HCT116 (cell line): ENCODE results near the gene CTXND1. TPM values are rescaled to one million over a fixed set of nuclear protein-coding genes. Genes with fewer than 3 reads are reported as not detected.

Experiments used
- ATAC-seq: fragments of 200-7000 bp; cut with Tn5 transposase; 2 replicates; pipeline ENCODE4 v1.9.1; 2020; ENCODE audit warnings: mild to moderate bottlenecking, moderate library complexity
- BruUV-seq: library from RNA; stranded (reverse); fragments of 400-500 nt; replicated peaks from 2 replicates; lab custom pipeline; 2021; lab: Mats Ljungman, UMichigan
- CTCF ChIA-PET: fragments of 300-600 bp; sonication (Branson Sonifier 250); formaldehyde crosslinking; loops from one replicate; lab custom pipeline; 2021; ENCODE audit warnings: antibody characterized with exemption; lab: Charles Lee
- POLR2A ChIA-PET: fragments of 300-600, 350-600 bp; sonication (Branson Sonifier 250); formaldehyde crosslinking; loops from one replicate; lab custom pipeline; 2021; ENCODE audit warnings: antibody characterized with exemption; lab: Charles Lee
- RAD21 ChIA-PET, 2 experiments: fragments of 300-600 bp; sonication (Branson Sonifier 250); formaldehyde crosslinking; loops; one replicate each; lab custom pipeline; 2023; ENCODE audit warnings: low total read pairs in 2 of 2; ENCODE audit not compliant: uncharacterized antibody in 2 of 2, unreplicated experiment in 2 of 2, low non-redundant PET in 1 of 2; lab: Charles Lee
- DNase-seq: peaks from one replicate; pipeline ENCODE4 v3.0.0-alpha.2; 2010; ENCODE audit warnings: low read depth, low spot score
- H2AFZ ChIP-seq: fragments of 200-600 bp; shearing (Covaris generic), sonication (generic); 2 replicates; pipeline ENCODE4 v1.6.1; 2017; ENCODE audit warnings: low read depth, mixed run types, mixed read lengths, antibody characterized with exemption, low read length; ENCODE audit not compliant: poor library complexity, severe bottlenecking
- H3K27ac ChIP-seq: 2 replicates; pipeline ENCODE4 v1.5.1; 2012; ENCODE audit warnings: low read depth, low read length
- H3K27me3 ChIP-seq: fragments of 200-600 bp; sonication (generic); 2 replicates; pipeline ENCODE4 v1.6.1; 2016; ENCODE audit warnings: mixed run types, low read length, mixed read lengths; ENCODE audit not compliant: insufficient read depth
- H3K36me3 ChIP-seq, 2 experiments: fragments of 200-500 bp in 1 of 2; fragments of 200-600 bp in 1 of 2; sonication (Bioruptor generic) in 1 of 2; sonication (generic) in 1 of 2; 2 replicates each; pipeline versions ENCODE4 v1.5.1 to v1.6.1; 2014 to 2016; ENCODE audit warnings: low read length in 2 of 2, inconsistent platforms in 1 of 2, mixed read lengths in 1 of 2, mixed run types in 1 of 2; ENCODE audit not compliant: insufficient read depth in 2 of 2, control insufficient read depth in 1 of 2
- H3K4me1 ChIP-seq, 2 experiments: fragments of 200-600 bp in 1 of 2; sonication (generic) in 1 of 2; 2 replicates each; pipeline versions ENCODE4 v1.5.1 to v1.6.1; 2012 to 2017; ENCODE audit warnings: low read length in 2 of 2, inconsistent platforms in 1 of 2, mild to moderate bottlenecking in 1 of 2, mixed read lengths in 1 of 2, mixed run types in 1 of 2, moderate library complexity in 1 of 2; ENCODE audit not compliant: insufficient read depth in 2 of 2, control insufficient read depth in 1 of 2
- H3K4me2 ChIP-seq: fragments of 200-600 bp; sonication (generic); 2 replicates; pipeline ENCODE4 v1.6.1; 2017; ENCODE audit warnings: mixed run types, low read length, mixed read lengths
- H3K4me3 ChIP-seq, 2 experiments: fragments of 200-600 bp in 1 of 2; sonication (generic) in 1 of 2; replicated peaks in 1 of 2; 2 replicates each; pipeline ENCODE4 v1.5.1; 2011 to 2016; ENCODE audit warnings: low read length in 2 of 2, control low read depth in 1 of 2, low read depth in 1 of 2, mild to moderate bottlenecking in 1 of 2, mixed read lengths in 1 of 2, mixed run types in 1 of 2
- H3K79me2 ChIP-seq: fragments of 200-600 bp; sonication (generic); 2 replicates; pipeline ENCODE4 v1.6.1; 2017; ENCODE audit warnings: mild to moderate bottlenecking, mixed run types, low read length, moderate library complexity, mixed read lengths; ENCODE audit not compliant: insufficient read depth
- H3K9ac ChIP-seq: fragments of 200-600 bp; sonication (generic); 2 replicates; pipeline ENCODE4 v1.6.1; 2016; ENCODE audit warnings: low read length, mixed read lengths
- H3K9me2 ChIP-seq: fragments of 200-600 bp; sonication (generic), shearing (Covaris generic); 2 replicates; pipeline ENCODE4 v1.6.1; 2017; ENCODE audit warnings: mixed run types, mild to moderate bottlenecking, moderate library complexity; ENCODE audit not compliant: insufficient read depth
- H3K9me3 ChIP-seq, 2 experiments: fragments of 200-500 bp in 1 of 2; fragments of 200-600 bp in 1 of 2; sonication (Bioruptor generic) in 1 of 2; sonication (generic) in 1 of 2; 2 replicates each; pipeline ENCODE4 v1.6.1; 2014 to 2017; ENCODE audit warnings: low read length in 2 of 2, mixed read lengths in 2 of 2, inconsistent platforms in 1 of 2, low read depth in 1 of 2, mild to moderate bottlenecking in 1 of 2, mixed run types in 1 of 2, moderate library complexity in 1 of 2; ENCODE audit not compliant: control insufficient read depth in 1 of 2, insufficient read depth in 1 of 2
- H4K20me1 ChIP-seq: fragments of 200-600 bp; sonication (generic), shearing (Covaris generic); 2 replicates; pipeline ENCODE4 v1.6.1; 2017; ENCODE audit warnings: mixed run types, mild to moderate bottlenecking, moderate library complexity; ENCODE audit not compliant: insufficient read depth
- CBX3 ChIP-seq: IDR thresholded peaks from 2 replicates; pipeline ENCODE4 v1.6.1; 2012; ENCODE audit warnings: low read depth
- CEBPB ChIP-seq: IDR thresholded peaks from 2 replicates; pipeline ENCODE4 v1.6.1; 2012; ENCODE audit warnings: low read depth
- EGR1 ChIP-seq: IDR thresholded peaks from 2 replicates; pipeline ENCODE4 v1.6.1; 2012; ENCODE audit warnings: low read depth
- ELF1 ChIP-seq: IDR thresholded peaks from 2 replicates; pipeline ENCODE4 v1.6.1; 2012; ENCODE audit warnings: low read depth, borderline replicate concordance
- EZH2 ChIP-seq: fragments of 200-600 bp; sonication (generic); IDR thresholded peaks from 2 replicates; pipeline ENCODE4 v1.6.1; 2017; ENCODE audit warnings: antibody characterized with exemption, mixed run types
- EZH2phosphoT487 ChIP-seq: fragments of 200-600 bp; IDR thresholded peaks from 2 replicates; pipeline ENCODE4 v1.6.1; 2018; ENCODE audit warnings: antibody characterized with exemption, borderline replicate concordance
- JUND ChIP-seq: IDR thresholded peaks from 2 replicates; pipeline ENCODE4 v1.6.1; 2012
- POLR2A ChIP-seq: IDR thresholded peaks from 2 replicates; pipeline ENCODE4 v1.7.0; 2011; ENCODE audit warnings: borderline replicate concordance; ENCODE audit not compliant: insufficient read depth, insufficient read length; ENCODE audit errors: extremely low read depth
- POLR2AphosphoS5 ChIP-seq: IDR thresholded peaks from 2 replicates; pipeline ENCODE4 v1.6.1; 2011; ENCODE audit warnings: mild to moderate bottlenecking, low read depth, low read length, moderate library complexity
- RAD21 ChIP-seq: IDR thresholded peaks from 2 replicates; pipeline ENCODE4 v1.6.1; 2012; ENCODE audit warnings: low read depth, mild to moderate bottlenecking
- SIN3A ChIP-seq: IDR thresholded peaks from 2 replicates; pipeline ENCODE4 v1.6.1; 2012; ENCODE audit warnings: low read depth
- SP1 ChIP-seq: IDR thresholded peaks from 2 replicates; pipeline ENCODE4 v1.6.1; 2012; ENCODE audit warnings: low read depth
- TCF7L2 ChIP-seq: IDR thresholded peaks from 2 replicates; pipeline ENCODE4 v1.7.0; 2011; ENCODE audit warnings: borderline replicate concordance, inconsistent platforms; ENCODE audit not compliant: insufficient read depth, insufficient read length; ENCODE audit errors: extremely low read depth
- YY1 ChIP-seq: IDR thresholded peaks from 2 replicates; pipeline ENCODE4 v1.6.1; 2011; ENCODE audit warnings: low read length, low read depth, moderate library complexity, mild to moderate bottlenecking; ENCODE audit not compliant: insufficient replicate concordance; ENCODE audit errors: extremely low read depth
- ZFX ChIP-seq: fragments of 450-650 bp; IDR thresholded peaks from 2 replicates; pipeline ENCODE4 v1.6.1; 2017
- ZNF274 ChIP-seq: fragments of 200-500 bp; sonication (Bioruptor generic); IDR thresholded peaks from 2 replicates; pipeline ENCODE4 v1.6.1; 2014; ENCODE audit warnings: mild to moderate bottlenecking, low read depth, low read length, inconsistent platforms
- intact Hi-C: fragments of 100-400 bp; cut with micrococcal nuclease; formaldehyde crosslinking; loops from 2 replicates; pipeline ENCODE4 v1.10.0; 2022
- total RNA-seq: library from RNA; stranded (reverse); gene quantifications from one replicate; pipeline ENCODE4 v1.2.1, GENCODE V29; 2021; ENCODE audit not compliant: unreplicated experiment
- TF ChIP-seq, protein P1 (sequence below): IDR thresholded peaks from 2 replicates; pipeline ENCODE4 v1.6.1; 2012
- TF ChIP-seq, protein P2 (sequence below): IDR thresholded peaks from 2 replicates; pipeline ENCODE4 v1.6.1; 2012
- TF ChIP-seq, protein P3 (sequence below), 3 experiments: fragments of 200-600 bp in 1 of 3; sonication (generic) in 1 of 3; IDR thresholded peaks in 2 of 3; conservative IDR thresholded peaks in 1 of 3; 2 replicates each; pipeline ENCODE4 v1.5.1; 2012 to 2017; ENCODE audit warnings: low read depth in 2 of 3, low read length in 2 of 3, antibody characterized with exemption in 1 of 3, borderline replicate concordance in 1 of 3, control low read depth in 1 of 3, mild to moderate bottlenecking in 1 of 3, mixed read lengths in 1 of 3, mixed run types in 1 of 3, moderate library complexity in 1 of 3; ENCODE audit not compliant: insufficient read depth in 1 of 3

Gene CTXND1
- total RNA-seq, 1 experiment from 2014 or later: not detected

GRCh38 chr15:80188251-80188650 is 63.8 kb downstream of the CTXND1 start:
- Histone ChIP-seq H2AFZ (no peak overlapping the region), H3K79me2 (no peaks in the 10 kb centered on the region), H3K9ac (no peak overlapping the region), H3K4me3 (no peak overlapping the region), H3K27ac (no peak overlapping the region), H3K4me1 (0 out of 4 replicates have a peak, but pooled peaks cover 0 to 6% of the 10 kb centered on the region in 2 experiments), H3K27me3 (no peaks in the 10 kb centered on the region), H3K9me3 (no peaks in the 10 kb centered on the region), H3K9me2 (no peaks in the 10 kb centered on the region), H3K36me3 (peaks cover 0 to 2% of the 10 kb centered on the region in 2 experiments; a peak in 1 of 4 replicates), H4K20me1 (no peaks in the 10 kb centered on the region), H3K4me2 (no peak overlapping the region)
- ATAC-seq: no peak
- ChIA-PET POLR2A (no interaction called here), CTCF (no interaction called here), RAD21 (no interaction called here)
- TF ChIP-seq SIN3A (no peak), POLR2A (no peak), EZH2phosphoT487 (no peak), JUND (no peak)
- TF ChIP-seq, protein P1, sequence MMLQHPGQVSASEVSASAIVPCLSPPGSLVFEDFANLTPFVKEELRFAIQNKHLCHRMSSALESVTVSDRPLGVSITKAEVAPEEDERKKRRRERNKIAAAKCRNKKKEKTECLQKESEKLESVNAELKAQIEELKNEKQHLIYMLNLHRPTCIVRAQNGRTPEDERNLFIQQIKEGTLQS: no peak
- TF ChIP-seq, protein P2, sequence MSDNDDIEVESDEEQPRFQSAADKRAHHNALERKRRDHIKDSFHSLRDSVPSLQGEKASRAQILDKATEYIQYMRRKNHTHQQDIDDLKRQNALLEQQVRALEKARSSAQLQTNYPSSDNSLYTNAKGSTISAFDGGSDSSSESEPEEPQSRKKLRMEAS: no peak
- TF ChIP-seq, protein P3, sequence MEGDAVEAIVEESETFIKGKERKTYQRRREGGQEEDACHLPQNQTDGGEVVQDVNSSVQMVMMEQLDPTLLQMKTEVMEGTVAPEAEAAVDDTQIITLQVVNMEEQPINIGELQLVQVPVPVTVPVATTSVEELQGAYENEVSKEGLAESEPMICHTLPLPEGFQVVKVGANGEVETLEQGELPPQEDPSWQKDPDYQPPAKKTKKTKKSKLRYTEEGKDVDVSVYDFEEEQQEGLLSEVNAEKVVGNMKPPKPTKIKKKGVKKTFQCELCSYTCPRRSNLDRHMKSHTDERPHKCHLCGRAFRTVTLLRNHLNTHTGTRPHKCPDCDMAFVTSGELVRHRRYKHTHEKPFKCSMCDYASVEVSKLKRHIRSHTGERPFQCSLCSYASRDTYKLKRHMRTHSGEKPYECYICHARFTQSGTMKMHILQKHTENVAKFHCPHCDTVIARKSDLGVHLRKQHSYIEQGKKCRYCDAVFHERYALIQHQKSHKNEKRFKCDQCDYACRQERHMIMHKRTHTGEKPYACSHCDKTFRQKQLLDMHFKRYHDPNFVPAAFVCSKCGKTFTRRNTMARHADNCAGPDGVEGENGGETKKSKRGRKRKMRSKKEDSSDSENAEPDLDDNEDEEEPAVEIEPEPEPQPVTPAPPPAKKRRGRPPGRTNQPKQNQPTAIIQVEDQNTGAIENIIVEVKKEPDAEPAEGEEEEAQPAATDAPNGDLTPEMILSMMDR (IDR thresholded peaks at IDR 0.05 in 2 of 3, conservative IDR thresholded peaks at IDR 0.05 in 1 of 3; ENCODE audit: borderline replicate concordance in 1 of 3, insufficient read depth in 1 of 3, low read depth in 2 of 3, low read length in 2 of 3): no peak
- intact Hi-C loops: no loop called here
- BruUV-seq: no TSS peak
- DNase-seq: no peak

DNA sequence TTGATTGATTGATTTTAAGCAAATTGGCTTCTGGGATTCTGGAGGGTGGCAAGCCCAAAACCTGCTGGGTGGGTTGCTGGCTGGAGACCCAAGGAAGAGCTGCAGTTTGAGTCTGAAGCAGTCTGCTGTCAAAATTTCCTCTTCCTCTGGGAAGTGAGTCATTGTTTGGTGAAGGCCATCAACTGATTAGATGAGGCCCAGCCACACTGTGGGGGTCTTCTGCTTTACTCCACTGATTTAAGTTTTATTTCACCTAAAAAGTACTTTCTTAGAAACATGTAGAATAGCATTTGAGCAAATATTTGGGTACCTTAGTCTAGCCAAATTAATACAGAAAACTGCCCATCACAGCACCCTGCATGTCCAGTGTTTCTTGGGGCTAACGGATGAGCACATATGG is 65.4 kb downstream of the CTXND1 start:
- Histone ChIP-seq H4K20me1 (no peaks in the 10 kb centered on the region), H2AFZ (no peak overlapping the region), H3K4me1 (0 out of 4 replicates have a peak, but pooled peaks cover 0 to 6% of the 10 kb centered on the region in 2 experiments), H3K4me2 (no peak overlapping the region), H3K27ac (no peak overlapping the region), H3K9me3 (no peaks in the 10 kb centered on the region), H3K9ac (no peak overlapping the region), H3K27me3 (no peaks in the 10 kb centered on the region), H3K9me2 (no peaks in the 10 kb centered on the region), H3K4me3 (no peak overlapping the region), H3K36me3 (peaks cover 0 to 2% of the 10 kb centered on the region in 2 experiments; a peak in 1 of 4 replicates), H3K79me2 (no peaks in the 10 kb centered on the region)
- RAD21 ChIA-PET: no interaction called here
- POLR2A ChIA-PET: no interaction called here
- intact Hi-C loops: no loop called here
- ATAC-seq: no peak
- no peak for DNase-seq
- CTCF ChIA-PET: no interaction called here
- BruUV-seq: no TSS peak
- TF ChIP-seq SP1: no peak
- TF ChIP-seq ZFX: no peak
- no peak for TF ChIP-seq YY1
- TF ChIP-seq TCF7L2: no peak
- TF ChIP-seq RAD21: no peak
- TF ChIP-seq POLR2A: no peak
- TF ChIP-seq EGR1: no peak
- TF ChIP-seq ELF1: no peak
- TF ChIP-seq CBX3: no peak
- no peak for TF ChIP-seq CEBPB
- TF ChIP-seq, protein P2: no peak
- TF ChIP-seq ZNF274: no peak
- no peak for TF ChIP-seq POLR2AphosphoS5
- no peak for TF ChIP-seq EZH2
